Erythroblast (primary cell): ENCODE measurements around the gene HRAS.

Experiments used
- GATA1 ChIP-seq: IDR thresholded peaks from 2 replicates; pipeline ENCODE4 v1.6.1; 2011; ENCODE audit warnings: low read depth, mild to moderate bottlenecking, control low read depth, low read length, moderate library complexity
- POLR2A ChIP-seq: IDR thresholded peaks from 2 replicates; pipeline ENCODE4 v1.6.1; 2011; ENCODE audit warnings: mild to moderate bottlenecking, low read length

DNA sequence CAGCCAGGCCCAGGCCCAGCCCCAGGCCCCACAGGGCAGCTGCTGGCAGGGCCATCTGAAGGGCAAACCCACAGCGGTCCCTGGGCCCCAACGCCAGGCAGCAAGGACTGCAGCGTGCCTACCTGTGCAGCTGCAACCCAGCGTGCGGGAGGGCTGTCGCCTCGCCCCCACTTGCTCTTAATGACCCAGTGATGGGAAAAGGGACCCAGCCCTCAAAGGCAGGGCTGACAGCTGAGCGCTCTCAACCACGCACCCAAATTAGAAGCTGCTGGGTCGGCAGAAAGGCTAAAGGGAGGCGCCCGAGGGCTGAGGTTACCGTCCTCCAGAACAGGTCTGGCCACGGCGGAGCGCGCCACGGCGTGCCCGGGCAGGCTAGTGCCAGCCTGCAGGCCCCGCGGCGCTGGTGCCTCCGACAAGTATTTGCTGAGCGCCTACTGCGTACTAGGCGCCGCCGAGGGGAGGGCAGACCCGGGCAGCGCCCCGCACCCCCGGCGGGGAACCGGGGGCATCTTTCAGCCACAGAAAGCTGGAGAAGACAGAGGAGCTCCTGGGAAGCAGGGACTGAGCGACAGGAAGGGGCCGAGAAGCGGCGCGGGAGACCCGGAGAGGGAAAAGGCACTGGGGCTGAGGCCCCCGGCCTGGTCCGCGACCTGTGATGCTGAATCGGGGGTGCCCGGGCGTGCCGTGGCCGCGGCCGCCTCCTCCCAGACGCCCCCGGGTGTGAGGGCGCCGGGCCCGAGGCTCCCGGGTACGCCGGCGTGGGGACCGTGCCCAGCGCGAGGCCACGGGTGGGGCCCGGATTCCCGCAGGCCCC lies 773 bp downstream of the HRAS start:
- TF ChIP-seq POLR2A, result no peak
- TF ChIP-seq GATA1, result no peak
